GM23338 (cell line): ENCODE measurements around the gene ATP8A2. TPM values are rescaled to one million over a fixed set of nuclear protein-coding genes. Genes with fewer than 3 reads are reported as not detected.

Experiments
- ATAC-seq: fragments of 200-7000 bp; cut with Tn5 transposase; 3 replicates; pipeline ENCODE4 v1.9.1; 2020
- DNase-seq: peaks from one replicate; pipeline ENCODE4 v3.0.0-alpha.2; 2015; ENCODE audit warnings: low spot score
- H2AFZ ChIP-seq: fragments of 200-600 bp; sonication (generic); 2 replicates; pipeline ENCODE4 v1.8.0; 2016; ENCODE audit warnings: antibody characterized with exemption, mild to moderate bottlenecking, moderate library complexity
- H3F3A ChIP-seq: fragments of 200-600 bp; sonication (generic); replicated peaks from 2 replicates; pipeline ENCODE4 v1.8.0; 2017; ENCODE audit warnings: antibody characterized with exemption, mixed run types, low read depth
- H3K27ac ChIP-seq: fragments of 200-600 bp; sonication (generic); 2 replicates; pipeline ENCODE4 v1.6.1; 2016; ENCODE audit warnings: low read depth
- H3K27me3 ChIP-seq: fragments of 200-600 bp; sonication (generic); 2 replicates; pipeline ENCODE4 v1.8.0; 2016; ENCODE audit warnings: mild to moderate bottlenecking, mixed run types, moderate library complexity; ENCODE audit not compliant: insufficient read depth
- H3K36me3 ChIP-seq: fragments of 200-600 bp; sonication (generic); 2 replicates; pipeline ENCODE4 v1.8.0; 2016; ENCODE audit warnings: mild to moderate bottlenecking; ENCODE audit not compliant: insufficient read depth
- H3K4me1 ChIP-seq: fragments of 200-600 bp; sonication (generic); 2 replicates; pipeline ENCODE4 v1.8.0; 2016; ENCODE audit warnings: mild to moderate bottlenecking, moderate library complexity; ENCODE audit not compliant: insufficient read depth
- H3K4me2 ChIP-seq: fragments of 200-600 bp; sonication (generic); 2 replicates; pipeline ENCODE4 v1.7.1; 2017; ENCODE audit warnings: mixed run types
- H3K4me3 ChIP-seq: fragments of 200-600 bp; sonication (generic); 2 replicates; pipeline ENCODE4 v1.6.1; 2016; ENCODE audit warnings: mixed run types
- H3K79me2 ChIP-seq: fragments of 200-600 bp; sonication (generic); replicated peaks from 2 replicates; pipeline ENCODE4 v1.8.0; 2017; ENCODE audit warnings: mild to moderate bottlenecking; ENCODE audit not compliant: insufficient read depth
- H3K9me2 ChIP-seq: fragments of 200-600 bp; sonication (generic); 2 replicates; pipeline ENCODE4 v1.8.0; 2017; ENCODE audit not compliant: insufficient read depth
- H4K20me1 ChIP-seq: fragments of 200-600 bp; sonication (generic); replicated peaks from 2 replicates; pipeline ENCODE4 v1.8.0; 2017; ENCODE audit warnings: mild to moderate bottlenecking; ENCODE audit not compliant: insufficient read depth
- H3K27ac Mint-ChIP-seq: 2 replicates; pipeline ENCODE4 v1.8.0; 2020; ENCODE audit warnings: inconsistent platforms, mild to moderate bottlenecking, moderate library complexity, mixed read lengths
- H3K27me3 Mint-ChIP-seq: 3 replicates; pipeline ENCODE4 v1.8.0; 2022; ENCODE audit warnings: low read depth, mild to moderate bottlenecking, moderate library complexity, mixed read lengths, inconsistent platforms; ENCODE audit not compliant: insufficient read depth, poor library complexity
- H3K36me3 Mint-ChIP-seq: 3 replicates; pipeline ENCODE4 v1.8.0; 2021; ENCODE audit warnings: low read depth, mild to moderate bottlenecking, inconsistent platforms, moderate library complexity, mixed read lengths
- H3K4me1 Mint-ChIP-seq: 3 replicates; pipeline ENCODE4 v1.8.0; 2020; ENCODE audit warnings: mild to moderate bottlenecking, inconsistent platforms, mixed read lengths
- H3K4me3 Mint-ChIP-seq: 3 replicates; pipeline ENCODE4 v1.8.0; 2021; ENCODE audit warnings: moderate library complexity, mild to moderate bottlenecking, inconsistent platforms, mixed read lengths
- H3K9me3 Mint-ChIP-seq: 3 replicates; pipeline ENCODE4 v1.8.0; 2020; ENCODE audit warnings: moderate library complexity, mild to moderate bottlenecking, inconsistent platforms, mixed read lengths
- CREB1 ChIP-seq: fragments of 250-450 bp; sonication (Bioruptor Pico); IDR thresholded peaks from 2 replicates; pipeline ENCODE4 v1.5.0; 2020; ENCODE audit warnings: low read depth, mild to moderate bottlenecking, moderate library complexity
- CTCF ChIP-seq, 2 experiments: fragments of 200-600 bp in 1 of 2; sonication (generic) in 1 of 2; conservative IDR thresholded peaks; 2 replicates each; pipeline versions ENCODE4 v1.5.1 to v1.6.1; 2016 to 2017; ENCODE audit warnings: antibody characterized with exemption in 2 of 2, low read depth in 2 of 2, mild to moderate bottlenecking in 2 of 2, moderate library complexity in 1 of 2
- ETS1 ChIP-seq: IDR thresholded peaks from 2 replicates; pipeline ENCODE4 v1.6.1; 2016; ENCODE audit warnings: antibody characterized with exemption
- EZH2 ChIP-seq: fragments of 200-600 bp; sonication (generic); IDR thresholded peaks from one replicate; pipeline ENCODE4 v1.8.0; 2017; ENCODE audit warnings: antibody characterized with exemption, mild to moderate bottlenecking, low read depth; ENCODE audit not compliant: unreplicated experiment
- EZH2phosphoT487 ChIP-seq: fragments of 200-600 bp; sonication (generic); IDR thresholded peaks from one replicate; pipeline ENCODE4 v1.8.1; 2018; ENCODE audit warnings: antibody characterized with exemption; ENCODE audit not compliant: unreplicated experiment
- JUNB ChIP-seq: IDR thresholded peaks from one replicate; pipeline ENCODE4 v1.6.1; 2016; ENCODE audit warnings: antibody characterized with exemption; ENCODE audit not compliant: unreplicated experiment
- NANOG ChIP-seq: IDR thresholded peaks from 2 replicates; pipeline ENCODE4 v1.6.1; 2016; ENCODE audit warnings: antibody characterized with exemption, borderline replicate concordance
- POLR2AphosphoS5 ChIP-seq: IDR thresholded peaks from 2 replicates; pipeline ENCODE4 v1.6.1; 2016; ENCODE audit warnings: antibody characterized with exemption, low read depth
- STAT1 ChIP-seq: IDR thresholded peaks from one replicate; pipeline ENCODE4 v1.6.1; 2016; ENCODE audit warnings: antibody characterized with exemption; ENCODE audit not compliant: unreplicated experiment
- ZNF114 ChIP-seq: fragments of 250-450 bp; sonication (Bioruptor Pico); IDR thresholded peaks from 2 replicates; pipeline ENCODE4 v1.5.0; 2020; ENCODE audit warnings: mild to moderate bottlenecking, moderate library complexity
- ZNF331 ChIP-seq: fragments of 250-450 bp; sonication (Bioruptor Pico); IDR thresholded peaks from 2 replicates; pipeline ENCODE4 v1.5.0; 2020; ENCODE audit warnings: low read depth, mild to moderate bottlenecking, moderate library complexity
- polyA plus RNA-seq: library from polyadenylated mRNA; unstranded; fragments of >200 nt; fragmentation: Nextera tagmentation; extraction: Ambion mirVana; gene quantifications from 2 replicates; pipeline ENCODE4 v1.2.1, GENCODE V29; 2016
- total RNA-seq: library from RNA; depleted of rRNA; stranded (reverse); fragments of >200 nt; shearing (Covaris generic); gene quantifications from 2 replicates; pipeline ENCODE4 v1.2.3, GENCODE V29; 2014
- TF ChIP-seq, protein P1 (sequence below): IDR thresholded peaks from one replicate; pipeline ENCODE4 v1.6.1; 2018; ENCODE audit warnings: antibody characterized with exemption; ENCODE audit not compliant: unreplicated experiment
- TF ChIP-seq, protein P2 (sequence below): fragments of 250-450 bp; sonication (Bioruptor Pico); IDR thresholded peaks from 2 replicates; pipeline ENCODE4 v1.5.0; 2020; ENCODE audit warnings: mild to moderate bottlenecking, moderate library complexity

ATP8A2 gene
- total and polyA plus RNA-seq, 2 experiments from 2014 or later: 5.7 to 8.8 TPM

DNA sequence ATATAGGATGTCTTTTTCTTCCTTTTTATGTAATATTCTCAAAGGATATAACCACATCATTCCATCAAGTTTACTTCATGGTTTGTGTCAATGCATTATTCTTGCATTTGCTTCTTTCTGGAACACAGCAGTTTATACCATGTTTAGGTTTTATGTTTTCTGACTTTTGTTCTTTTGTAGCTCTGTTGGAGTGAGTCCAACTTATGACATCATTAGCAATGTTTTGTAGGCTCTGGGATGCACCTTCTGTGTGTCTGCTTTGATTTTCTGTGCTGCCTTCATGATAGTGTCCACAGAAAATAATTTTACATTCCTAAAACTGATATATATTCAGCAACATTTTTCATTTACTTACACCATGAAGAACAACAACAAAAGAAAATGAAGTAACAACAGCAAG, 611.1 kb downstream of the ATP8A2 start:
- peaks cover 6% of the 10 kb centered on the region for H3K27me3 Mint-ChIP-seq
- no peak for ATAC-seq

More for the DNA sequence above, 611.1 kb downstream of the ATP8A2 start:
- Histone ChIP-seq H3K27me3 (no peaks in the 10 kb centered on the region), H3K9me2 (peaks cover 5% of the 10 kb centered on the region; the same call in 1 of the 2 replicates), H3K4me2 (no peak overlapping the region), H4K20me1 (no peaks in the 10 kb centered on the region), H3K4me1 (peaks cover 20% of the 10 kb centered on the region), H3K4me3 (no peak overlapping the region), H3K27ac (no peak overlapping the region), H3K79me2 (no peaks in the 10 kb centered on the region), H3F3A (no peaks in the 10 kb centered on the region), H3K36me3 (no peaks in the 10 kb centered on the region), H2AFZ (no peak overlapping the region)
- DNase-seq: no peak
- TF ChIP-seq CREB1 (CRISPR knock-in tag) (no peak), CTCF (conservative IDR thresholded peaks at IDR 0.05; ENCODE audit: low read depth in 2 of 2) (no peak), EZH2phosphoT487 (no peak), NANOG (no peak), ZNF114 (CRISPR knock-in tag) (no peak), ETS1 (no peak), JUNB (no peak), POLR2AphosphoS5 (no peak), ZNF331 (no peak), EZH2 (no peak), STAT1 (no peak)
- TF ChIP-seq, protein P1, sequence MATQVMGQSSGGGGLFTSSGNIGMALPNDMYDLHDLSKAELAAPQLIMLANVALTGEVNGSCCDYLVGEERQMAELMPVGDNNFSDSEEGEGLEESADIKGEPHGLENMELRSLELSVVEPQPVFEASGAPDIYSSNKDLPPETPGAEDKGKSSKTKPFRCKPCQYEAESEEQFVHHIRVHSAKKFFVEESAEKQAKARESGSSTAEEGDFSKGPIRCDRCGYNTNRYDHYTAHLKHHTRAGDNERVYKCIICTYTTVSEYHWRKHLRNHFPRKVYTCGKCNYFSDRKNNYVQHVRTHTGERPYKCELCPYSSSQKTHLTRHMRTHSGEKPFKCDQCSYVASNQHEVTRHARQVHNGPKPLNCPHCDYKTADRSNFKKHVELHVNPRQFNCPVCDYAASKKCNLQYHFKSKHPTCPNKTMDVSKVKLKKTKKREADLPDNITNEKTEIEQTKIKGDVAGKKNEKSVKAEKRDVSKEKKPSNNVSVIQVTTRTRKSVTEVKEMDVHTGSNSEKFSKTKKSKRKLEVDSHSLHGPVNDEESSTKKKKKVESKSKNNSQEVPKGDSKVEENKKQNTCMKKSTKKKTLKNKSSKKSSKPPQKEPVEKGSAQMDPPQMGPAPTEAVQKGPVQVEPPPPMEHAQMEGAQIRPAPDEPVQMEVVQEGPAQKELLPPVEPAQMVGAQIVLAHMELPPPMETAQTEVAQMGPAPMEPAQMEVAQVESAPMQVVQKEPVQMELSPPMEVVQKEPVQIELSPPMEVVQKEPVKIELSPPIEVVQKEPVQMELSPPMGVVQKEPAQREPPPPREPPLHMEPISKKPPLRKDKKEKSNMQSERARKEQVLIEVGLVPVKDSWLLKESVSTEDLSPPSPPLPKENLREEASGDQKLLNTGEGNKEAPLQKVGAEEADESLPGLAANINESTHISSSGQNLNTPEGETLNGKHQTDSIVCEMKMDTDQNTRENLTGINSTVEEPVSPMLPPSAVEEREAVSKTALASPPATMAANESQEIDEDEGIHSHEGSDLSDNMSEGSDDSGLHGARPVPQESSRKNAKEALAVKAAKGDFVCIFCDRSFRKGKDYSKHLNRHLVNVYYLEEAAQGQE: no peak
- TF ChIP-seq, protein P2, sequence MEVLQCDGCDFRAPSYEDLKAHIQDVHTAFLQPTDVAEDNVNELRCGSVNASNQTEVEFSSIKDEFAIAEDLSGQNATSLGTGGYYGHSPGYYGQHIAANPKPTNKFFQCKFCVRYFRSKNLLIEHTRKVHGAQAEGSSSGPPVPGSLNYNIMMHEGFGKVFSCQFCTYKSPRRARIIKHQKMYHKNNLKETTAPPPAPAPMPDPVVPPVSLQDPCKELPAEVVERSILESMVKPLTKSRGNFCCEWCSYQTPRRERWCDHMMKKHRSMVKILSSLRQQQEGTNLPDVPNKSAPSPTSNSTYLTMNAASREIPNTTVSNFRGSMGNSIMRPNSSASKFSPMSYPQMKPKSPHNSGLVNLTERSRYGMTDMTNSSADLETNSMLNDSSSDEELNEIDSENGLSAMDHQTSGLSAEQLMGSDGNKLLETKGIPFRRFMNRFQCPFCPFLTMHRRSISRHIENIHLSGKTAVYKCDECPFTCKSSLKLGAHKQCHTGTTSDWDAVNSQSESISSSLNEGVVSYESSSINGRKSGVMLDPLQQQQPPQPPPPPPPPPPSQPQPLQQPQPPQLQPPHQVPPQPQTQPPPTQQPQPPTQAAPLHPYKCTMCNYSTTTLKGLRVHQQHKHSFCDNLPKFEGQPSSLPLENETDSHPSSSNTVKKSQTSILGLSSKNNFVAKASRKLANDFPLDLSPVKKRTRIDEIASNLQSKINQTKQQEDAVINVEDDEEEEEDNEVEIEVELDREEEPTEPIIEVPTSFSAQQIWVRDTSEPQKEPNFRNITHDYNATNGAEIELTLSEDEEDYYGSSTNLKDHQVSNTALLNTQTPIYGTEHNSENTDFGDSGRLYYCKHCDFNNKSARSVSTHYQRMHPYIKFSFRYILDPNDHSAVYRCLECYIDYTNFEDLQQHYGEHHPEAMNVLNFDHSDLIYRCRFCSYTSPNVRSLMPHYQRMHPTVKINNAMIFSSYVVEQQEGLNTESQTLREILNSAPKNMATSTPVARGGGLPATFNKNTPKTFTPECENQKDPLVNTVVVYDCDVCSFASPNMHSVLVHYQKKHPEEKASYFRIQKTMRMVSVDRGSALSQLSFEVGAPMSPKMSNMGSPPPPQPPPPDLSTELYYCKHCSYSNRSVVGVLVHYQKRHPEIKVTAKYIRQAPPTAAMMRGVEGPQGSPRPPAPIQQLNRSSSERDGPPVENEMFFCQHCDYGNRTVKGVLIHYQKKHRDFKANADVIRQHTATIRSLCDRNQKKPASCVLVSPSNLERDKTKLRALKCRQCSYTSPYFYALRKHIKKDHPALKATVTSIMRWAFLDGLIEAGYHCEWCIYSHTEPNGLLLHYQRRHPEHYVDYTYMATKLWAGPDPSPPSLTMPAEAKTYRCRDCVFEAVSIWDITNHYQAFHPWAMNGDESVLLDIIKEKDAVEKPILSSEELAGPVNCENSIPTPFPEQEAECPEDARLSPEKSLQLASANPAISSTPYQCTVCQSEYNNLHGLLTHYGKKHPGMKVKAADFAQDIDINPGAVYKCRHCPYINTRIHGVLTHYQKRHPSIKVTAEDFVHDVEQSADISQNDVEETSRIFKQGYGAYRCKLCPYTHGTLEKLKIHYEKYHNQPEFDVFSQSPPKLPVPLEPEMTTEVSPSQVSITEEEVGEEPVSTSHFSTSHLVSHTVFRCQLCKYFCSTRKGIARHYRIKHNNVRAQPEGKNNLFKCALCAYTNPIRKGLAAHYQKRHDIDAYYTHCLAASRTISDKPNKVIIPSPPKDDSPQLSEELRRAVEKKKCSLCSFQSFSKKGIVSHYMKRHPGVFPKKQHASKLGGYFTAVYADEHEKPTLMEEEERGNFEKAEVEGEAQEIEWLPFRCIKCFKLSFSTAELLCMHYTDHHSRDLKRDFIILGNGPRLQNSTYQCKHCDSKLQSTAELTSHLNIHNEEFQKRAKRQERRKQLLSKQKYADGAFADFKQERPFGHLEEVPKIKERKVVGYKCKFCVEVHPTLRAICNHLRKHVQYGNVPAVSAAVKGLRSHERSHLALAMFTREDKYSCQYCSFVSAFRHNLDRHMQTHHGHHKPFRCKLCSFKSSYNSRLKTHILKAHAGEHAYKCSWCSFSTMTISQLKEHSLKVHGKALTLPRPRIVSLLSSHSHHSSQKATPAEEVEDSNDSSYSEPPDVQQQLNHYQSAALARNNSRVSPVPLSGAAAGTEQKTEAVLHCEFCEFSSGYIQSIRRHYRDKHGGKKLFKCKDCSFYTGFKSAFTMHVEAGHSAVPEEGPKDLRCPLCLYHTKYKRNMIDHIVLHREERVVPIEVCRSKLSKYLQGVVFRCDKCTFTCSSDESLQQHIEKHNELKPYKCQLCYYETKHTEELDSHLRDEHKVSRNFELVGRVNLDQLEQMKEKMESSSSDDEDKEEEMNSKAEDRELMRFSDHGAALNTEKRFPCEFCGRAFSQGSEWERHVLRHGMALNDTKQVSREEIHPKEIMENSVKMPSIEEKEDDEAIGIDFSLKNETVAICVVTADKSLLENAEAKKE (CRISPR knock-in tag): no peak
- Mint-ChIP-seq H3K9me3 (peaks cover 4% of the 10 kb centered on the region; the same call in 2 of the 3 replicates), H3K4me1 (peaks cover 24% of the 10 kb centered on the region), H3K27ac (no peak overlapping the region), H3K36me3 (no peaks in the 10 kb centered on the region), H3K4me3 (no peak overlapping the region)
